ENCODE data around the gene DIAPH2. TPM values are rescaled to one million over a fixed set of nuclear protein-coding genes. Genes with fewer than 3 reads are reported as not detected.

DIAPH2 gene
- total RNA-seq, 4 donors from 2014 or later: 16.7 to 27.3 (median 20.3) TPM

DNA sequence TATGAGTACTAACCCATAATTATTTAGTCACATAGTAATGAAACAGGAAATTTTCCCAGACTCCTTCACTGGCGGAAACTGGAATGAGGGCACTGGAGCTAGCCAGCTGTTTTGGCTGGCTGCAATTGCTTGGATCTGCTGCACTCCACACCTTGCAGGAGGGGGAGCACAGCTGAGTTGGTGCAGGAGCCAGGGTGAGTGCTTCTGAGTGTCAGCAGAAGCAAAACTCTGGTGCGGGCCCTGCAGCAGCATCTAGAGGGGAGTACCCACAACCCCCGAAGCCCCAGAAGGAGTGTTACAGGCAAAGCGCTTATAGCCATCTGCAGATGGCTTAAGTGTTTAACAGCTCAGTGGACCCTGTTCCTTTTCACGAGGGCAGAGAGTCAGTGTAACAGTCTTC lies 295.1 kb downstream of the DIAPH2 start:
- TF ChIP-seq POLR2A (IDR thresholded peaks at IDR 0.05) (no peak), CTCF (IDR thresholded peaks at IDR 0.05) (no peak)
- intact Hi-C loops (cut with DNase I; ENCODE audit: low total_unique reads): no loop called here
- 60 to 77% methylated on average over 5 of the region's 5 CpGs for WGBS, 2 donors

GRCh38 chrX:96982161-96982560 lies 297.5 kb downstream of the DIAPH2 start:
- no peak for TF ChIP-seq CTCF (IDR thresholded peaks at IDR 0.05)
- TF ChIP-seq POLR2A (IDR thresholded peaks at IDR 0.05): no peak
- intact Hi-C loops (cut with DNase I; ENCODE audit: low total_unique reads): no loop called here
- no peak overlapping the region for H3K4me3 ChIP-seq (ENCODE audit: low read depth, poor library complexity, severe bottlenecking)
- DNase-seq (ENCODE audit: low spot score in 2 of 2): no peak
- WGBS, 2 donors: 42 to 60% methylated on average over 1 of the region's 1 CpG

More for the DNA sequence above, 295.1 kb downstream of the DIAPH2 start:
- no peak for DNase-seq (ENCODE audit: low spot score in 2 of 2)
- no peak overlapping the region for H3K4me3 ChIP-seq (ENCODE audit: low read depth, poor library complexity, severe bottlenecking)

DNA sequence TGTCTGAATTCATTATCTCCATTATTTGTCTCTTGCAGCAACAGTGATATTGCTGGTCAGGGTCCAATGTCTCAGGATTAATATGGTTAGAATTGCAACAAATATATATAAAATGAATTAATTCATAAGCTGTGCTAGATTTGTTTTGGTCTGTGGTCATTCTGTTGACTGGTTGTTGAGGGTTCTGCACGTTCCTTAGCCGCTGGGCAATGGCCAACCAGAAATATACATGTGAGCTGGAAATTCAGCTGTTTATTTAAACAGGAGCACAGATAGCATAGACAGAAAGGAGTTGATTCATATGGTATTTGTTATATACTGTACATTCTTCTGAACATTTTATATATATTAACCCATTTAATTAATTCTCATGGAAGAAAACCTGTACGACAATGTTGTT lies 299.9 kb downstream of the DIAPH2 start:
- WGBS, 2 donors: 70 to 84% methylated on average over 3 of the region's 3 CpGs
- no peak overlapping the region for H3K4me3 ChIP-seq (ENCODE audit: low read depth, poor library complexity, severe bottlenecking)
- no peak for DNase-seq (ENCODE audit: low spot score in 2 of 2)
- TF ChIP-seq POLR2A (IDR thresholded peaks at IDR 0.05) (no peak), CTCF (IDR thresholded peaks at IDR 0.05) (no peak)
- intact Hi-C loops (cut with DNase I; ENCODE audit: low total_unique reads): no loop called here

DNA sequence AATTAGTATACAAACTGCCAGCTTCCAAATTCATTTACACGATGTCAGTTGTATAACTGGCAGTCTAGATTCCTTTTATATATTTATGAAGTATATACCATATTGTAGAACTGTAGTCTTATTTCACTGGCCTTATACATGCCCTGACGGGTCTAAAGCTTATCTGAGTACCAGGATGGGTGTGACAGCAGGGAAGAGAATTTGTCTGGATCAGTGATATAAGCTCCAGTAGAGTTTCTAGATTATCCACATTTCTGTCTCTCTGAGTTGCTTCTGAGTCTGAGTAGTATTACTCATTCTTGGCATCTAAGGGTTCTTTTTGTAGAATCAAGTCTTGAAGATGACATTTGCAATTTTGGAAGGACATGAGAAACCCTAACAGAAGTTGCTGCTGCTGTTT lies 300.4 kb downstream of the DIAPH2 start:
- DNase-seq (ENCODE audit: low spot score in 2 of 2): no peak
- WGBS, 2 donors: 57 to 69% methylated on average over 2 of the region's 2 CpGs
- intact Hi-C loops (cut with DNase I; ENCODE audit: low total_unique reads): no loop called here
- H3K4me3 ChIP-seq (ENCODE audit: low read depth, poor library complexity, severe bottlenecking): no peak overlapping the region
- no peak for TF ChIP-seq CTCF (IDR thresholded peaks at IDR 0.05)
- no peak for TF ChIP-seq POLR2A (IDR thresholded peaks at IDR 0.05)

- TF ChIP-seq CTCF (IDR thresholded peaks at IDR 0.05) (no peak), POLR2A (IDR thresholded peaks at IDR 0.05) (no peak)
- no peak for DNase-seq (ENCODE audit: low spot score in 2 of 2)
- intact Hi-C loops (cut with DNase I; ENCODE audit: low total_unique reads): no loop called here
- no peak overlapping the region for H3K4me3 ChIP-seq (ENCODE audit: low read depth, poor library complexity, severe bottlenecking)
- WGBS, 2 donors: 90 to 100% methylated on average over 1 of the region's 1 CpG
Measured at GRCh38 chrX:96987228-96987627, 302.6 kb downstream of the DIAPH2 start.

DNA sequence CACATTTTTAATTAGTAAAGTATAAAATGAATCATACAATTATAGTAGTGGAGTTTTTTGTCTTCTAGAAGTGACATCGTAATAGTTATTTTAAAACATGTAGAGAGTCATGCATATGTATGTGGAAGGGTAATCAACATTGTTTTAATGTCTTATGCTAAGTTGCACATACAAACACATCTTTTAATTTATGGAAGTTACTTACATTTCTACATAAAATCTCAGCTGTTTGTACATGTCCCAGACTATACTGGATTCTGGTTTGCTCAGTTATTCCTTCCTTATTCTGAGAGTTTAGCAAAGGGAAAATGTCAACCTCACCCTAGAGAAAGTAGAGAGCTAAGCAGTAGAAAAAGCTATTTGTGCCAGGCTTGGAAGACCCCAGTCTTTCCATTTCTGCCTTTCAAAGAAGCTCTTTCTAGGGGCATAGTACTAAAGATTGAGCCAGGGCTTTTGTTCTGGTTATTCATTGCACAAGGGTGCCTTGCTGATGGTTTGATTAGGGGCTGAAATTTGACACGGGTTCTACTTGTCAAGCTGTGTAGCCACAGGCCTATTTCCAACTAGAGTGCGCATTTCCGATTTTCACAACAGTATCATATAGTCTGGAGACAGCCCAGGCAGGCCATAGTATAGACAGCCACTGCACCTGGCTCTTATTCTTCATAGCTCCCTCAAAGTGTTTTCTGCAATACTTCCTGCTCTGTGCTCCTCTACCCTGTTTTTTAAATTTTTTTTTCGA lies 305.4 kb downstream of the DIAPH2 start:
- intact Hi-C loops (cut with DNase I; ENCODE audit: low total_unique reads): no loop called here
- no peak overlapping the region for H3K4me3 ChIP-seq (ENCODE audit: low read depth, poor library complexity, severe bottlenecking)

More for the DNA sequence above, 305.4 kb downstream of the DIAPH2 start:
- TF ChIP-seq CTCF (IDR thresholded peaks at IDR 0.05) (no peak), POLR2A (IDR thresholded peaks at IDR 0.05) (no peak)
- DNase-seq (ENCODE audit: low spot score in 2 of 2): no peak
- WGBS, 2 donors: 87 to 91% methylated on average over 5 of the region's 5 CpGs
